ENCODE data around the gene HDAC9. TPM values are rescaled to one million over a fixed set of nuclear protein-coding genes. Genes with fewer than 3 reads are reported as not detected.

The HDAC9 gene
- total RNA-seq, 1 donor from 2014 or later, result 32.4 TPM

- no peak overlapping the region for H3K4me3 ChIP-seq
- no peak for DNase-seq (ENCODE audit: extremely low spot score in 2 of 2)
- intact Hi-C loops (cut with DNase I), result no loop called here
These were observed 431.6 kb downstream of the HDAC9 start for GRCh38 chr7:18927134-18927533.

GRCh38 chr7:18936265-18936664 is 440.7 kb downstream of the HDAC9 start:
- H3K27me3 ChIP-seq, result no peaks in the 10 kb centered on the region
- no peak overlapping the region for H3K4me3 ChIP-seq
- DNase-seq (ENCODE audit: extremely low spot score in 2 of 2), result no peak
- no peak for TF ChIP-seq CTCF (IDR thresholded peaks at IDR 0.05)
- no peak overlapping the region for H3K27ac ChIP-seq
- no peaks in the 10 kb centered on the region for H3K9me3 ChIP-seq
- no peaks in the 10 kb centered on the region for H3K4me1 ChIP-seq
- intact Hi-C loops (cut with DNase I), result no loop called here
- H3K36me3 ChIP-seq, result no peaks in the 10 kb centered on the region

More at GRCh38 chr7:18927134-18927533, 431.6 kb downstream of the HDAC9 start:
- Histone ChIP-seq H3K27me3 (no peaks in the 10 kb centered on the region), H3K36me3 (no peaks in the 10 kb centered on the region), H3K27ac (no peak overlapping the region), H3K9me3 (no peaks in the 10 kb centered on the region), H3K4me1 (no peaks in the 10 kb centered on the region)
- TF ChIP-seq CTCF (IDR thresholded peaks at IDR 0.05), result no peak
- TF ChIP-seq POLR2AphosphoS5 (IDR thresholded peaks at IDR 0.05; ENCODE audit: insufficient read depth in 1 of 2, low read depth in 1 of 2), result no peak
- no peak for TF ChIP-seq POLR2A (IDR thresholded peaks at IDR 0.05)

- no peaks in the 10 kb centered on the region for H3K36me3 ChIP-seq
- intact Hi-C loops (cut with DNase I), result loop anchor here (10.0 kb wide), 1 partner anchor 1225 kb away; no protein-coding TSS in a partner anchor
- H3K4me1 ChIP-seq, result no peaks in the 10 kb centered on the region
- H3K4me3 ChIP-seq, result no peak overlapping the region
- DNase-seq (ENCODE audit: extremely low spot score in 2 of 2), result no peak
- no peaks in the 10 kb centered on the region for H3K27me3 ChIP-seq
- TF ChIP-seq POLR2AphosphoS5 (IDR thresholded peaks at IDR 0.05; ENCODE audit: insufficient read depth in 1 of 2, low read depth in 1 of 2) (no peak), CTCF (IDR thresholded peaks at IDR 0.05) (no peak), POLR2A (IDR thresholded peaks at IDR 0.05) (no peak)
- no peaks in the 10 kb centered on the region for H3K9me3 ChIP-seq
- no peak overlapping the region for H3K27ac ChIP-seq
These were observed 444.4 kb downstream of the HDAC9 start for GRCh38 chr7:18939771-18940592.

GRCh38 chr7:18940593-18941134 is 445.1 kb downstream of the HDAC9 start:
- intact Hi-C loops (cut with DNase I), result loop anchor here (10.0 kb wide), 1 partner anchor 1226 kb away; no protein-coding TSS in a partner anchor
- no peak for TF ChIP-seq POLR2AphosphoS5 (IDR thresholded peaks at IDR 0.05; ENCODE audit: insufficient read depth in 1 of 2, low read depth in 1 of 2)
- no peak for TF ChIP-seq CTCF (IDR thresholded peaks at IDR 0.05)
- no peak for TF ChIP-seq POLR2A (IDR thresholded peaks at IDR 0.05)
- no peaks in the 10 kb centered on the region for H3K27me3 ChIP-seq
- H3K36me3 ChIP-seq, result no peaks in the 10 kb centered on the region
- no peak overlapping the region for H3K4me3 ChIP-seq
- no peak for DNase-seq (ENCODE audit: extremely low spot score in 2 of 2)
- no peak overlapping the region for H3K27ac ChIP-seq
- H3K9me3 ChIP-seq, result no peaks in the 10 kb centered on the region
- H3K4me1 ChIP-seq, result no peaks in the 10 kb centered on the region

GRCh38 chr7:18941207-18941606 is 445.7 kb downstream of the HDAC9 start:
- H3K27ac ChIP-seq, result no peak overlapping the region
- no peak for DNase-seq (ENCODE audit: extremely low spot score in 2 of 2)
- H3K27me3 ChIP-seq, result no peaks in the 10 kb centered on the region
- intact Hi-C loops (cut with DNase I), result loop anchor here (10.0 kb wide), 1 partner anchor 1226 kb away; no protein-coding TSS in a partner anchor
- no peaks in the 10 kb centered on the region for H3K36me3 ChIP-seq
- no peaks in the 10 kb centered on the region for H3K4me1 ChIP-seq
- no peak for TF ChIP-seq CTCF (IDR thresholded peaks at IDR 0.05)
- TF ChIP-seq POLR2AphosphoS5 (IDR thresholded peaks at IDR 0.05; ENCODE audit: insufficient read depth in 1 of 2, low read depth in 1 of 2), result no peak
- no peak for TF ChIP-seq POLR2A (IDR thresholded peaks at IDR 0.05)
- H3K9me3 ChIP-seq, result no peaks in the 10 kb centered on the region
- H3K4me3 ChIP-seq, result no peak overlapping the region

Data from vagina (tissue), 2 donors.